ENCODE measurements around the gene ETFB.

- TF ChIP-seq CTCF (IDR thresholded peaks at IDR 0.05) (peak; percentile 89), SIN3A (IDR thresholded peaks at IDR 0.05; ENCODE audit: borderline replicate concordance, insufficient read depth, low read depth, low read length) (no peak)
Observed at GRCh38 chr19:51338563-51339312, 27.4 kb downstream of the ETFB start.

All from Panc1 (cell line).